CD14-positive monocyte (primary cell): ENCODE measurements around the gene BOC. TPM values are rescaled to one million over a fixed set of nuclear protein-coding genes. Genes with fewer than 3 reads are reported as not detected.

Experiments used
- DNase-seq, 3 donors: peaks; one replicate each; pipeline ENCODE4 v3.0.0-alpha.2; 2011 to 2022
- H2AFZ ChIP-seq: 2 replicates; pipeline ENCODE4 v1.6.0; 2012; ENCODE audit warnings: mild to moderate bottlenecking, low read depth, low read length, inconsistent platforms; ENCODE audit not compliant: insufficient read depth, poor library complexity, severe bottlenecking
- H3K27ac ChIP-seq, 2 donors: 1 replicate in 1 of 2; 2 replicates in 1 of 2; pipeline ENCODE4 v1.5.1; 2012 to 2013; ENCODE audit warnings: low read length in 2 of 2, control low read depth in 1 of 2, inconsistent platforms in 1 of 2, low read depth in 1 of 2, mild to moderate bottlenecking in 1 of 2
- H3K27me3 ChIP-seq, 2 donors: one replicate each; pipeline versions ENCODE4 v1.6.0 to v1.6.1; 2011 to 2013; ENCODE audit warnings: low read length in 2 of 2; ENCODE audit not compliant: control insufficient read depth in 2 of 2, insufficient read depth in 2 of 2
- H3K36me3 ChIP-seq, 2 donors: replicated peaks in 1 of 2; 1 replicate in 1 of 2; 2 replicates in 1 of 2; pipeline versions ENCODE4 v1.5.1 to v1.6.1; 2012 to 2013; ENCODE audit warnings: low read length in 2 of 2, control low read depth in 1 of 2, inconsistent platforms in 1 of 2, mild to moderate bottlenecking in 1 of 2; ENCODE audit not compliant: insufficient read depth in 2 of 2, control insufficient read depth in 1 of 2
- H3K4me1 ChIP-seq, 2 donors: 1 replicate in 1 of 2; 2 replicates in 1 of 2; pipeline versions ENCODE4 v1.5.1 to v1.6.1; 2012 to 2013; ENCODE audit warnings: low read length in 2 of 2, control low read depth in 1 of 2, inconsistent platforms in 1 of 2, mild to moderate bottlenecking in 1 of 2, moderate library complexity in 1 of 2; ENCODE audit not compliant: insufficient read depth in 2 of 2, control insufficient read depth in 1 of 2
- H3K4me2 ChIP-seq: replicated peaks from 2 replicates; pipeline ENCODE3; 2012; ENCODE audit warnings: low read length, moderate library complexity, mild to moderate bottlenecking; ENCODE audit not compliant: poor library complexity, severe bottlenecking; ENCODE audit errors: extremely low read depth
- H3K4me3 ChIP-seq, 3 experiments: fragments of 200-600 bp in 1 of 3; sonication (generic) in 1 of 3; replicated peaks in 1 of 3; 1 replicate in 2 of 3; 2 replicates in 1 of 3; pipeline ENCODE4 v1.5.1; 2011 to 2013; ENCODE audit warnings: low read length in 3 of 3, mild to moderate bottlenecking in 3 of 3, control low read depth in 2 of 3, low read depth in 2 of 3, inconsistent platforms in 1 of 3, moderate library complexity in 1 of 3
- H3K79me2 ChIP-seq: 2 replicates; pipeline ENCODE4 v1.6.0; 2012; ENCODE audit warnings: mild to moderate bottlenecking, control low read depth, inconsistent platforms, low read length, moderate library complexity; ENCODE audit not compliant: insufficient read depth
- H3K9ac ChIP-seq: 2 replicates; pipeline ENCODE4 v1.6.0; 2017; ENCODE audit warnings: low read length, mild to moderate bottlenecking; ENCODE audit not compliant: insufficient read depth, poor library complexity, severe bottlenecking
- H3K9me3 ChIP-seq, 2 donors: replicated peaks in 1 of 2; 1 replicate in 1 of 2; 2 replicates in 1 of 2; pipeline versions ENCODE4 v1.5.1 to v1.6.1; 2012 to 2013; ENCODE audit warnings: low read length in 2 of 2, control low read depth in 1 of 2; ENCODE audit not compliant: control insufficient read depth in 1 of 2, insufficient read depth in 1 of 2
- H4K20me1 ChIP-seq: 2 replicates; pipeline ENCODE4 v1.6.0; 2012; ENCODE audit warnings: mild to moderate bottlenecking, low read length, control low read depth, moderate library complexity; ENCODE audit not compliant: insufficient read depth
- H3K27ac Mint-ChIP-seq, 7 donors: one replicate each; pipeline ENCODE4 v1.8.0; 2020; ENCODE audit warnings: mild to moderate bottlenecking in 7 of 7, mixed read lengths in 7 of 7, moderate library complexity in 6 of 7, inconsistent platforms in 2 of 7
- H3K27me3 Mint-ChIP-seq, 3 donors: one replicate each; pipeline ENCODE4 v1.8.0; 2021 to 2022; ENCODE audit warnings: low read depth in 3 of 3, mild to moderate bottlenecking in 3 of 3, mixed read lengths in 3 of 3, moderate library complexity in 3 of 3, inconsistent platforms in 1 of 3
- H3K36me3 Mint-ChIP-seq, 2 donors: one replicate each; pipeline ENCODE4 v1.8.0; 2020; ENCODE audit warnings: mixed read lengths in 2 of 2, inconsistent platforms in 1 of 2, mild to moderate bottlenecking in 1 of 2
- H3K4me1 Mint-ChIP-seq: one replicate; pipeline ENCODE4 v1.8.0; 2020; ENCODE audit warnings: mild to moderate bottlenecking, mixed read lengths
- H3K4me3 Mint-ChIP-seq, 2 donors: one replicate each; pipeline ENCODE4 v1.8.0; 2020; ENCODE audit warnings: mild to moderate bottlenecking in 2 of 2, mixed read lengths in 2 of 2, moderate library complexity in 1 of 2
- H3K9me3 Mint-ChIP-seq, 7 donors: one replicate each; pipeline ENCODE4 v1.8.0; 2020 to 2022; ENCODE audit warnings: mixed read lengths in 7 of 7, mild to moderate bottlenecking in 6 of 7, moderate library complexity in 6 of 7, inconsistent platforms in 2 of 7
- CTCF ChIP-seq: fragments of 200-600 bp; IDR thresholded peaks from one replicate; pipeline ENCODE4 v1.8.0; 2022; ENCODE audit warnings: antibody characterized with exemption, mild to moderate bottlenecking
- WGBS: methylation state at CpG from one replicate; pipeline ENCODE4 v1.1.5; 2013; ENCODE audit warnings: missing lambda C conversion rate; ENCODE audit not compliant: insufficient coverage; 5-methylcytosine and 5-hydroxymethylcytosine counted together
- intact Hi-C, 2 donors: fragments of 100-400 bp; cut with micrococcal nuclease; formaldehyde crosslinking; loops; one replicate each; pipeline versions ENCODE4 v1.15.0 to v1.15.1; 2023
- polyA plus RNA-seq, 3 donors: library from polyadenylated mRNA; depleted of rRNA in 1 of 3; unstranded in 2 of 3; stranded (reverse) in 1 of 3; fragments of 300-500 nt in 2 of 3; fragments of >200 nt in 1 of 3; fragmentation: Illumina TruSeq in 2 of 3; gene quantifications; 1 replicate in 2 of 3; 2 replicates in 1 of 3; pipeline ENCODE4 v1.2.3, GENCODE V29; 2012 to 2021

The BOC gene
- polyA plus RNA-seq, 3 donors = not detected

- H3K4me2 ChIP-seq = no peak overlapping the region
- H3K4me3 ChIP-seq = no peak overlapping the region
- no peak for DNase-seq
- H2AFZ ChIP-seq = no peak overlapping the region
- no peaks in the 10 kb centered on the region for H3K27me3 ChIP-seq
- Mint-ChIP-seq H3K4me1 (no peaks in the 10 kb centered on the region), H3K9me3 (no peaks in the 10 kb centered on the region), H3K4me3 (no peak overlapping the region), H3K36me3 (no peaks in the 10 kb centered on the region), H3K27ac (no peak overlapping the region), H3K27me3 (peaks cover 0 to 12% (median 2%) of the 10 kb centered on the region in 3 donors)
- no peaks in the 10 kb centered on the region for H3K4me1 ChIP-seq
- no peaks in the 10 kb centered on the region for H3K79me2 ChIP-seq
- H4K20me1 ChIP-seq = no peaks in the 10 kb centered on the region
- no peak overlapping the region for H3K9ac ChIP-seq
- H3K27ac ChIP-seq = no peak overlapping the region
- 83% methylated on average over 3 of the region's 3 CpGs for WGBS
- TF ChIP-seq CTCF = no peak
- no peaks in the 10 kb centered on the region for H3K9me3 ChIP-seq
- intact Hi-C loops = no loop called here
- no peaks in the 10 kb centered on the region for H3K36me3 ChIP-seq
Observed at GRCh38 chr3:113263778-113264177, 52.4 kb downstream of the BOC start.

- DNase-seq = no peak
- WGBS = 92% methylated on average over 7 of the region's 10 CpGs
- no peaks in the 10 kb centered on the region for H3K36me3 ChIP-seq
- no peak for TF ChIP-seq CTCF
- no peak overlapping the region for H3K4me2 ChIP-seq
- H2AFZ ChIP-seq = no peak overlapping the region
- Mint-ChIP-seq H3K4me1 (no peaks in the 10 kb centered on the region), H3K4me3 (no peak overlapping the region), H3K9me3 (no peaks in the 10 kb centered on the region), H3K27me3 (peaks cover 0 to 12% (median 2%) of the 10 kb centered on the region in 3 donors), H3K27ac (no peak overlapping the region), H3K36me3 (no peaks in the 10 kb centered on the region)
- H3K27ac ChIP-seq = no peak overlapping the region
- no peak overlapping the region for H3K9ac ChIP-seq
- H3K4me1 ChIP-seq = no peaks in the 10 kb centered on the region
- no peaks in the 10 kb centered on the region for H3K27me3 ChIP-seq
- no peak overlapping the region for H3K4me3 ChIP-seq
- no peaks in the 10 kb centered on the region for H3K79me2 ChIP-seq
- no peaks in the 10 kb centered on the region for H4K20me1 ChIP-seq
- intact Hi-C loops = no loop called here
- no peaks in the 10 kb centered on the region for H3K9me3 ChIP-seq
Observed at GRCh38 chr3:113264283-113265131, 53.1 kb downstream of the BOC start.
